A549 treated with RU486 at 1 μM for 4 hours (cell line): ENCODE measurements around the gene PTGER2. TPM values are rescaled to one million over a fixed set of nuclear protein-coding genes. Genes with fewer than 3 reads are reported as not detected.

Source experiments
- total RNA-seq: library from RNA; stranded (reverse); fragments of 200-300 nt; extraction: Qiagen RNA extraction; gene quantifications from 5 replicates; pipeline ENCODE4 v1.2.3, GENCODE V29; 2022; ENCODE audit warnings: low read depth

The PTGER2 gene
- total RNA-seq, result 1.2 to 2.2 TPM (median 1.8 TPM) in 5 replicates

GRCh38 chr14:52313903-52314594, at the start of gene PTGER2:
TSS of gene PTGER2 (plus strand) at chr14:52314312. CDS start at chr14:52314549, 237 bp downstream.

DNA sequence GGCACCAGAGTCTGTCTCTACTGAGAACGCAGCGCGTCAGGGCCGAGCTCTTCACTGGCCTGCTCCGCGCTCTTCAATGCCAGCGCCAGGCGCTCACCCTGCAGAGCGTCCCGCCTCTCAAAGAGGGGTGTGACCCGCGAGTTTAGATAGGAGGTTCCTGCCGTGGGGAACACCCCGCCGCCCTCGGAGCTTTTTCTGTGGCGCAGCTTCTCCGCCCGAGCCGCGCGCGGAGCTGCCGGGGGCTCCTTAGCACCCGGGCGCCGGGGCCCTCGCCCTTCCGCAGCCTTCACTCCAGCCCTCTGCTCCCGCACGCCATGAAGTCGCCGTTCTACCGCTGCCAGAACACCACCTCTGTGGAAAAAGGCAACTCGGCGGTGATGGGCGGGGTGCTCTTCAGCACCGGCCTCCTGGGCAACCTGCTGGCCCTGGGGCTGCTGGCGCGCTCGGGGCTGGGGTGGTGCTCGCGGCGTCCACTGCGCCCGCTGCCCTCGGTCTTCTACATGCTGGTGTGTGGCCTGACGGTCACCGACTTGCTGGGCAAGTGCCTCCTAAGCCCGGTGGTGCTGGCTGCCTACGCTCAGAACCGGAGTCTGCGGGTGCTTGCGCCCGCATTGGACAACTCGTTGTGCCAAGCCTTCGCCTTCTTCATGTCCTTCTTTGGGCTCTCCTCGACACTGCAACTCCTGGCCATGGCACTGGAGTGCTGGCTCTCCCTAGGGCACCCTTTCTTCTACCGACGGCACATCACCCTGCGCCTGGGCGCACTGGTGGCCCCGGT, 46.4 kb upstream of the PTGER2 start, which contains the start of gene PTGDR:
TSS of gene PTGDR (plus strand) at position 198 of the 778 bp plus-strand sequence. CDS start at position 315, 117 bp downstream.

Other genes with a start within 250 kb of the PTGER2 start
- gene NID2, start 245.3 kb upstream of the PTGER2 start, total RNA-seq, result 15.9 to 25.1 TPM (median 19.2 TPM) in 5 replicates
- gene PTGDR, start 46.6 kb upstream of the PTGER2 start, total RNA-seq, result not detected in 5 replicates
- 0.21 to 1.5 TPM (median 1.2 TPM) in 5 replicates for gene TXNDC16, start 238.2 kb downstream of the PTGER2 start, total RNA-seq
- 0.07 to 0.36 TPM (median 0.10 TPM) in 5 replicates for gene GPR137C, start 238.5 kb downstream of the PTGER2 start, total RNA-seq